HG03097 (cell line): ENCODE measurements around the gene MARCHF4.
"Not testable (repeated sequence)": the region's sequence is repeated elsewhere in the genome, so short reads cannot be mapped to it uniquely, and the experiment has no call there.

Experiments
- ATAC-seq: cut with Tn5 transposase; IDR thresholded peaks from one replicate; pipeline ENCODE4 v1.9.1; 2021; ENCODE audit not compliant: unreplicated experiment, low FRiP score

The MARCHF4 gene

DNA sequence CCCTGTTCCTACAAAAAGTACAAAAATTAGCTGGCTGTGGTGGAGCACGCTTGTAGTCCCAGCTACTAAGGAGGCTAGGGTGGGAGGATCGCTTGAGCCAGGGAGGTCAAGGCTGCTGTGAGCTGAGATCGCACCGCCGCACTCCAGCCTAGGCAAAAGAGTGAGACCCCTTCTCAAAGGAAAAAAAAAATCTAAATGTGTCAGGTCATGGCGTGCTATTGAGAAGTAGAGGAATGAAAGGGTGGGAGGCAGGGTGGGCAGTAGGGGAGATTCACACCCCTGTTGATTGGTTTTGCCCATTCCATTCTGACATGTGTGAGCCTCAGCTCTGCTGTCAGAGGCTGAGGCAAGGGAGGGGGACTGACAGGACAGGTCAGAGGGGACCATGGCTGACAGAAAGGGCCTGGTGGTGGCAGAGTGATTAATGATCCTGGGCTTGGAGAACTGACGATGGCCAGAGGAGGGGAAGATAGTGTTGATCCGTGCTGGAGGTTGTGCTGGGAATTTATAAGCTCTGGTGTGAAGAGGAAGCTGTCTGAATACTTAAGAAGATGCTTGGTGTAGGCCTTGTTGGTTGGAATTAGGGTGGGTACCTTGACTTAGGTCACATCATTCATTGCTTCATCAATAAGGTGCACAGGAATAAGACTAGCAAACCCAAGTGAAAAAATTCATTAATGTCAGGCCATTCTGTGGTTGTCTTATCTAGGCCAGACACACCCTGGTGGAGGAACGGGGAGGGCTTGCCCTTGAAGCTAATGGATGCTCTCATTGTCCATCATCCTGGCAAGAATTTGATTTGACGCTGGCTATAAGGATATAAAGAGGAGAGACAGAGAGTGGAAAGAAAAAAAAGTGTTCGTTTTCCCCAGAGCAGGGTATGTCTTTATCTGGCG is 20.9 kb upstream of the MARCHF4 start:
- no peak for ATAC-seq

DNA sequence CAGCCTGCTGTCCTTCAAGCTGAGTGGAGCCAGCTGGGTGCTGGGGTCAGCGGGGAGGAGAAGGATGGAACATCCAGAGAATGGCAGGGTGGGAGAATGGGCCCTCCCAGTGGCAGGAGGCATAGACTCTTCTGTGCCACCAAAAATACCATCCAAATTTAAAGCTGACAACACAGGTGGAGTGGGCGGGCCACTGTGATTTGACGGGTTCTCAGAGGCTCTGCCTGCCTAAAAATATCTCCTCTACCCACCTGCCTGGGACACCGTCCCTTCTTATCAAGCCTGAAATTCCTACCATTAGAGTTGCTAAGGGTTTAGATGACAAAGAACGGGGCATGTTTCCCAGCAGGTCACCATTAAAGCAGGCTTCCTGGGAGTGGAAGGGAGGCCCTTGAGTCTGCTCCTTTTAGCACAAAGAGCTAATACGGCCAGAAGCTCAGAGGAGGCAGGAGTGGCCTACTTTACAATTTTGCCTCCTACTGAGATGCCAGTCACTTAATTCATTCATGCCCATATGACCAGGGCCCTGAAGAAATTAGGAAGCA is 19.8 kb upstream of the MARCHF4 start:
- ATAC-seq, result no peak

GRCh38 chr2:216391401-216391800 is 19.1 kb upstream of the MARCHF4 start:
- no peak for ATAC-seq

- ATAC-seq, result no peak
Observed at GRCh38 chr2:216389570-216389969, 17.3 kb upstream of the MARCHF4 start.

DNA sequence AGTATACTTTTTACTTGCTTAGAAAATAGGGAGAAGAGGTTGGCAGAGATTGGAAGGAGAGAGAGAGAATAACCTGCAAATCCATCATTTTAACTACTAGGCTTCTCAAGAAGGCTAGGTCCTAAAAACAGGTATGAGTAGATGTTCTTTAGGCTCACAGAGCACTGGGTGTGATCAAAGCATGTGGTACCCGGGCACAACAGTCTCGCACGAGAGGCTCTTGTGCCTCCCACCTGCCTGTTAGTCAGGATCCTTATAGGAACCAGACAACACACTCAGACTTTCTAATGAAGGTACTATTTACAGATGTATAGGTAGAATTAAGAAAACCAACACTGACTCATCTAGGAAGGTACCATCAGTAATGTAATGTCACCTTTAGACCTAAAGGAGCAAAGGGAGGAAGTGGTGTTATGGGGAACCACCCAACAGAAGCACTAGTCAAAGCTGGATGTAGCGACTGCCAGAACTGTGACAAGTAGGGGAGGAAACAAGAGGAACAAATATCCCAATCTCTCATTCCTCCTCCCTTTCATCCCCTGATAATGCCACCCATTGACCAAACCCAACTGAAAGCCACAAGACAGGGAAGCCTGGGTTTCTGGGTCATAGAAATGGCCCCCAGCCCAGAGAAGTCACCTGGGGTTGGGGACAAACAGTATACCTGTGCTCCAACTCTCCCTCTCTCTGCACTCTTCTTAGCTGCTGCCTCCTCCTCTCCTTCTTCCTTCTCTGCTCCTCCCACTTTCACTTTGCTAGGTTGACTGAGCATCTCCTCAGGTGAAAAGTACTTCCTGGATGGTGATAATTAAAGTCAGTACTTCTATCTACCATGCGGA is 16.0 kb upstream of the MARCHF4 start:
- no peak for ATAC-seq

DNA sequence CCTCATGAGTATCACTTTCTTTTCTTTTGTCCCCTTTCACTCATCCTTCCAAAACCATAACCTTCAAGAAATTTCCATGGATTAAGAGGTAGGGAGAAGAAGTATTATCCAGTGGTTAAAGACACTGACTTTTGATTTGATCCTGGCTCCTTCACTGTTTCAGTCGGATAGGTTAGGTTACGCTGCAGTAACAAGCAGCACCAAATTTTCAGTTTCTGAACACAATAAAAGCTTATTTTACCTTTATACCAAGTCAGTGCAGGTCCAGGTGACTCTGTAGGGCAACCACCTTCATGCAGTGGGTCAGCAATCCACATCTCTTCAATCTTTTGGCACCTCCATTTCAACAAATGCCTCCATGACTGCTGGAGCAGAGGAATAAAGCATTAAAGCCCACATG is 15.0 kb upstream of the MARCHF4 start:
- no peak for ATAC-seq

DNA sequence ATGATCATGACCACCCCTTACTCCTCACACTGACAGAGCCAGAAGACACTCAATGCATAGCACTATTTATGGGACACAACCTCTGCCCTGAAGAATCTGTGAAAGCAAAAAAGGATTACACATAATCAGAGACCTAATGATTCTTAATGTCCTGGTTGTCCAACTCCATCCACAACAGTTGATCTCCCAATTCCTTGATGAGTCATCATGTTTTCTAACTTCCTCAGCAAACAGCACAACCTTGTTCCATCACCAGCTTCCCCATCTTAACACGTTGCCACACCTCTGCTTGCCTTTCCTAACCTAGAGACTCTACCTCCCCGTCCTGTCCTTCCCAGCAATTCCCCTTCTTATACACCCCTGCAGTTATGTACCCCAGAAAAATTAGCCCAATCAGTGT is 13.2 kb upstream of the MARCHF4 start:
- no peak for ATAC-seq

- ATAC-seq, result not testable (repeated sequence)
Observed at GRCh38 chr2:216384409-216384808, 12.1 kb upstream of the MARCHF4 start.

GRCh38 chr2:216379977-216380376 is 7.7 kb upstream of the MARCHF4 start:
- ATAC-seq, result no peak

DNA sequence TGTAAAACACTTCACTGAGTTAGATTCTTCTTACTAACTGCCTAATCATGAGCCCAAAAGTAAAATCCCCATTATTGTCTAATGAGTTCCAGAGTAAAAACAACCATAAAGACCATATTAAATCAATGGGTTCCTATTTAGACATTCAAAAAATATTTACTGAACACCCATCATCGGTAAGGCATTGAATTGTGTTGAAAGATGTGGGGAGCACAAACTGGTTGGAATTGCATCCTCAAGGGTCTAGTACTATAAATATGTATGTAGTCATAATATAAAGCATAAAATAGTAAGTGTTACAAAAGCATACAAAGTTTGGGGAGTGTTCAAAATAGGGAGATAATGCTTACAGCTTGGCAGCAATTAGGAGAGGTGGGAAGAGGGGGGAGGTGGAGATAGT is 3.0 kb upstream of the MARCHF4 start:
- no peak for ATAC-seq

DNA sequence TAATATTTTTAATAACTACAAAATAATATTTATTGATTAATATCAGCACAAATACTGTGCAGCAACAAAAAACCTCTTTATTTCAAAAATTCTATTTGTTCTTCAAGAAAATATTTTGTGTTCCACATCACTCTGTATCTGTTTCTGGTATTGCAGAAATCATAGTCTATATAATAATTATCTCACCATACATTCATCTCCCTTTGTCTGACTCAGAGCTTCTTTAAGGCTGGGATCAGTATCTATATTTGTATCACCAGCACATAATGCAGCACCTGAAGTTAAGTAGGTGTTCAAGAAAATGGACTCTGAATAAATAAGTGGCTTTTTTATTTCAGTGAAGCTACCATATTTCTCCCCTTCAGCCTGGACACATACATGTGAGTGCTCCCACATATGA is 1.6 kb upstream of the MARCHF4 start:
- ATAC-seq, result no peak

- ATAC-seq, result no peak
Observed at GRCh38 chr2:216372761-216373291, 543 bp upstream of the MARCHF4 start.

- ATAC-seq, result no peak
Observed at GRCh38 chr2:216370961-216371712, 1.1 kb downstream of the MARCHF4 start.

GRCh38 chr2:216369821-216370220 is 2.5 kb downstream of the MARCHF4 start:
- no peak for ATAC-seq

- no peak for ATAC-seq
Observed at GRCh38 chr2:216366777-216367471, 5.4 kb downstream of the MARCHF4 start.

GRCh38 chr2:216365518-216365917 is 6.8 kb downstream of the MARCHF4 start:
- ATAC-seq, result no peak

DNA sequence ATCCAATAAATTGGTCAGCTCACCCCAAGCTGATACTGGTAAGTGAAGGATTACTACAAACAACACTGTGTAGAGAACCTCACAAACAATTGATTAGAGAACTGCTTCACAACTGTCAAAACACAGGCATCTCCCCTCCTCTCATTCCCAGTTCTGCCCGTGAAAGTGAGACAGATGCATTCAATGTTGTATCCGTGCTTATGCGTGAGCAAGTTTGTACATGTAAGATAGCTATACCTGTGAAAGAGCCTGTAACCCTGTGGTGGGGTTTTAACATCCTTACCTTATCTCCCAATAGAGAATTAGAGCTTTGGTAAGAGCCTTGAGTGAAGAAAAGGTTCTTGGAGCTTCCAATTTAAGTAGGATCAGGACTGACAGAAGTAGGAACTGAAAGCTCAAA is 9.1 kb downstream of the MARCHF4 start:
- no peak for ATAC-seq

- ATAC-seq, result no peak
Observed at GRCh38 chr2:216362730-216363129, 9.6 kb downstream of the MARCHF4 start.

GRCh38 chr2:216355711-216356110 is 16.6 kb downstream of the MARCHF4 start:
- no peak for ATAC-seq

DNA sequence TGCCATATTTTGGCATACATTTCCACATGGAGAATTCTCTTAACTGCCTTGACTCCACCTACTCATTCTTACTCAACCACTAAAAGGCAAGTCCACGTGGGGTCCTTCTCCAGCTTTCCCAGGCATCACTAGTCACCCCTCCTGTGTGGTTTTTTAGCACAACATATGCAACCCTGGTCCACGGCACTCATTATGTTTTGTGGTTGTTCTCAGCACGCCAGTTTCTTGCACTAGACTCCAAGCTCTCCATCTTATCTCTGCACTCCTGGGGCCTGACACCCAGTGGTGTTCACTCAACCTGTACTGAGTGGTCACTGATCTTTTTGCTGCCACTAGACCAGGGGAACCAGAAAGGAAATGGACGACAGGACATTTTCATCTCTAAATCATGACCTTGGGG is 18.0 kb downstream of the MARCHF4 start:
- ATAC-seq, result no peak
